GM12892 (cell line): ENCODE measurements around the gene TRIM59.
"Not testable (repeated sequence)": the region's sequence is repeated elsewhere in the genome, so short reads cannot be mapped to it uniquely, and the experiment has no call there.

Source experiments
- POLR2A ChIP-seq: IDR thresholded peaks from 2 replicates; pipeline ENCODE4 v1.6.1; 2011; ENCODE audit warnings: low read depth, low read length, control low read depth
- POLR2AphosphoS5 ChIP-seq: IDR thresholded peaks from 2 replicates; pipeline ENCODE4 v1.6.1; 2011; ENCODE audit warnings: low read depth, low read length, control low read depth
- TAF1 ChIP-seq: IDR thresholded peaks from 2 replicates; pipeline ENCODE4 v1.6.1; 2011; ENCODE audit warnings: low read depth, mild to moderate bottlenecking, control low read depth, low read length, borderline replicate concordance

DNA sequence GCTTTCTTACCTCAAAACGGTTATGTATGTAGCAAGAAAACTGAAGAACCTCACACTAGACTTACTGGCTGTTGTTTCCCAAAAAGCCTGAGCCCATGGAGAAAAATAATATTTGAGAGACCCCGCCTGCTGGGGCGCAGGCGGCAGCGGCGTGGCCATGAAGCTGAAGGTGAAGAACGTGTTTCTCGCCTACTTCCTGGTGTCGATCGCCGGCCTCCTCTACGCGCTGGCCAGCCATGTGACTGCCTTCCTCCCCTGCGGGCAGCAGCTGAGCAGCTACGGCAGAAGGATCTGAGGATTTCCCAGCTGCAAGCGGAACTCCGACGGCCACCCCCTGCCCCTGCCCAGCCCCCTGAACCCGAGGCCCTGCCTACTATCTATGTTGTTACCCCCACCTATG lies 2.7 kb upstream of the TRIM59 start:
- TF ChIP-seq POLR2A, TAF1, POLR2AphosphoS5: not testable (repeated sequence)
